ENCODE data around the gene LRTM2.

LRTM2 gene

GRCh38 chr12:1844223-1844622 lies 23.9 kb downstream of the LRTM2 start:
- no peak for DNase-seq

DNA sequence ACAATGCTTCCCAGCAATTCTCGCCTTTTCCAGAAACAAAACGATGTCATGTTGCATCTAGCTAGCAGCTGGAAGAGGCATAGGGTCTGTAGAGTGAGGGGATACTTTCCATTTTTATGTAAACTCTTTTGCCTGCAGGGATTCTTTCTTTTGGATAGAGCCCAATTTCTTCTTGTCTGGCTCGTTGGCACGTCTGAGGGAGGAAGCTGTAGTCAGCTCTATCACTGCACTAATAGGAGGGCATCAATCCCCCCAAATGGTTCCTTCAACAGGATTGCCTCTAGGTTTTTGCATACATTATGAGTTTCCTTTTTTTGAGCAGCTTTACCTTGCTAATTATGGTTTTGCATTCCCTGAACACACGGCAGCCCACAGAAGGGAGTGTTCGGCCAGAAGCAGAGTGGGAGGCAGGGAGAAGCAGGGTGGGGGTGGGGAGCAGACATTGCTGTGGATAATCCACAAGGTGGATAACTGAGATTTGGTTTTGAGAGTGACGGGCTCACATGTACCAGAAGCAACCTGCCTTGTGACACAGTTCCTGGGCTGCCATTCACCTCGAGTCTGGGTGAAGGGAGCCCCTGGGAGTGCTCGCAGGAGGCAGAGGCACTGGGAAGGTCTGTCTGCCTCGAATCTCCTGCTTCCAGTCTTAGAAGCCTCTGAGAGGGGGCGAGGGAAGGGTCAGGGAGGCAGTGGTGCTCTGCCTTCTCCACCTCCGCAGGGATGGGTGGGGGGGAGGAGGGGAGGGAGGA lies 24.5 kb downstream of the LRTM2 start:
- DNase-seq = no peak

GRCh38 chr12:1845427-1845826 lies 25.1 kb downstream of the LRTM2 start:
- DNase-seq = no peak

DNA sequence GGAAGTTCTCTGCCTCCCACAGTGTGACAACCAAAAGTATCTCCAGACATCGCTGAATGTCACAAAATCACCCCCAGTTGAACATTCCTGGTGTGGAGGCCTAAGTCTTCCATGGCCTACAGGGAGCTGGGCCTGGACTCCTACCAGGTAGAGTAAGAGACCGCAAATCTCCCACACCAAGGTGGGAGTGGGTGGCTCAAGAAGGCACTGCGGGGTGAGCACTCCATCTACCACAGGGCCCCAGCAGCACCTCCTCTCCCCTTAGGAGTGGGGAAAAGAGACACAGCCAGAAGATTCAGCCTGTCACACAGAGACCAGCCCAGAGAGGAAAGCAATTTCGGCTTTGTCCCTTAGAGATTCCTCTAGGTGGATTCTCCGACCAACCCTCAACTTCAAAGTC lies 25.5 kb downstream of the LRTM2 start:
- DNase-seq = no peak

DNA sequence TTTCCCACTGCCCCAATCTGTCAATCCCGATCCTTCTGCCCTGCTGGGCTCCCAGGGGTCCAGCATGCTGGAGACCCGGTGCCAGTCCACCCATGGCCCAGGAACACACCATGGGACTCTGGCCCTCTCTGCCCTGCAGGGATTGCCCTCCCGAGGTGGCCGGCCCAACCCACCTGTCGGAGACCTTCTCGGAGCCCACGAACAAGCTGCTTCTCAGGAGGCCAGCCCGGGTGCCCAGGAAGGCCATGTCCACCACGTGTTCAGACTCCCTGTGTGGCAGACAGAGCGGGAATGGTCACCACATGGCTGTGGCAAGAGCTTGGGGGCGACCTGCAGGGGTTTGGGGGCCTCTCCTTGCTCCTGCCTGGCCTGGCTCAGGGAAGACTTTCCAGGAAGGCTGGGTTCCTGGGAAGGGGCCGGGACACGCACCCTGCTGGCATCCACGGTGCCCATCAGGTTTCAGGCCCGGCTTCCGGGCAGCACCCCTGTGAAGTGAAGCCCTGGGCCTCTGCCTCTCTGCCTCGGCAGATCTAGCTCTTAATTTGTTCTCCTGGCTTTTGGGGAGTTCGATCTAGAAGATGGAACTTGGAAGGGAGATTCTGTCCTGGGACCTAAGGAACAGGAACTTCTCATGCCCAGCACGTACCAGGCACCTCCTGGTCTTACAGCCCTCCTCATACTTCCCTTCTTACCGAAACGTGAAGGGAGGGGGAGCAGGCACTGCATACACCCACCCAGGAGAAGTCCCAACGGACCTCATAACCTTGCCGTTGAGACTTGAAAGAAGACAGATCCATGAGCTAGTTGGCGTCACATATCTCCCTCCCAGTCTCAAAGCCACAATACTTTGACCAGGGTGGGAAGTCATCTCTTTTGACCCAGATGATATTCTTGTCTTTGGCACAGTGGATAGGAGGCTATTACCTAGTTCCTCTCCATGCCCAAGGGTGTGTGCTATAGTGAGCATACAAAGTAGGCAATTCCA lies 26.3 kb downstream of the LRTM2 start:
- no peak for DNase-seq

DNA sequence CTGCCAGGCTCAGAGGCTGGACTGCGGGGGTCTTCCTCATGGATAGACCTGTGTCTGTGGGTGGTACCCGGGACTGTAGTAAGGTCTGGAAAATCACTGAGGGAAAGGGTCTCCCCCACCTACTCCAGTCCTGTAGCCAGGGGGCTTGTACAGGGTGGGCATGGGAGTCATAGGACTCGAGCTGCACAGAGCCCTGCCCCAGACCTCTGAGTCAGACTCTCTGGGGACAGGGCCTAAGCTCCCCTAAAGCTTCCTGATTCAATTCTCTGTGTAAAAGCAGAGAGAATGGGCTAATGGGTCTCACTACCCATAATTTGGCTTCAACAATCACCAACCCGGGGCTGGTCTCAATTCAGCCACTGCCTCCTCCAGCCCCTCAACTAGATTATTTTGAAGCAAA lies 27.0 kb downstream of the LRTM2 start:
- DNase-seq = no peak

DNA sequence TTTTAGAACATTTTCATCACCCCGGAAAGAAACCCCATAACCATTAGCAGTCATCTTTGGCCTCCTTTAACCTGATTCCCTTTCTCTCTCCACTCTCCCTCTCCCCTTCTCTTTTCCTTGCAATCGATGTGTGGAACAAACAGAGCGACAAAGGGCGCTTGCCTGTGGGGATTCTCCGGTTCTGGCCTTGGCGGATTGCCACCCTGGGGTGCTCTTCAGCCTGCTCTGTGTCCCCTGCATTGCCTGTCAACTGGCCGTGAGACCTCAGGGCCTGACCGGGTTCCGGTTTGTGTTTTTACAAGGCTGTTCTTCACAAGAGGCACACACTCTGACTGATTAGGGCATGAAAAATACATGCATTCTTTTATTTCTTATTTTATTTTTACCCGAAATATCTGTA lies 27.8 kb downstream of the LRTM2 start:
- no peak for DNase-seq

DNA sequence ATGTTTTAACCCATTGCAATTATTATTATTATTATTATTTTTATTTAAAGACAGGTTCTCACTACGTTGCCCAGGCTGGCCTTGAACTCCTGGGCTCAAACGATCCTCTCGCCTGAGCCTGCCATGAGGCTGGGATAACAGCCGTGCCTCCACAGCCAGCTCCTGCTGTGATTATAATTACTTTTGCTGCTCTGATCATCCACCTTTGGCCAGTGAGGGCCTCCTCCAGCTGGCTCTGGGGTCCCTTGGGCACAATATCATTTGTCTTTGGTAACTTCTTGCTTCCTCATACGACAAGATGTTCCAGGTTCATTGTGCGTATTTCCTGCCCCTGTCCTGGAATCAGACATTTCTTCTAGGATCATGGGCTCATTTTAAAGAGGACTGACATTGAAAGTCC lies 28.4 kb downstream of the LRTM2 start:
- no peak for DNase-seq

- no peak for DNase-seq
These were observed 30.9 kb downstream of the LRTM2 start for GRCh38 chr12:1851151-1851701.

- DNase-seq = no peak
These were observed 31.7 kb downstream of the LRTM2 start for GRCh38 chr12:1852076-1852475.

GRCh38 chr12:1853716-1854115 lies 33.4 kb downstream of the LRTM2 start:
- no peak for DNase-seq

- DNase-seq = no peak
These were observed 34.9 kb downstream of the LRTM2 start for GRCh38 chr12:1855241-1855640.

DNA sequence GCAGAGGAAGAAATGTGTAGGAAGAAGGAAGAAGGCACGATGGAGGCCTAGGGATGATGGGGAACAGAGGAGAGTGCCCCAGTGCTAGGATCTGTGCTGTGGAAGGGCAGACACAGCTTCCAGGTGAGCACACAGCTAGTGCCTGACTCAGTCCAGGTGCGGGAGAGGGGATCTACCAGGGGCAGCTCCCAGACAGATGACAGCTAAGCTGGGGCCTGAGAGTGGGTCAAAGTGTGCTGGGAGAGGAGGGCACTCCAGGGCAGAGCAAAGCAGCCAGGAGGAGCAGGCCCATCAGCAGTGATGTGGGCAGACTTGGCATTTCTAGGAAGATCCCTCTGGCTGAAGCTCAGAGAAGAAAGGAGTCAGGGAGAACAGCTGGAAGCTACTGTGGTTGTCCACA lies 36.7 kb downstream of the LRTM2 start:
- DNase-seq = no peak

GRCh38 chr12:1857821-1858220 lies 37.5 kb downstream of the LRTM2 start:
- no peak for DNase-seq

GRCh38 chr12:1858456-1858855 lies 38.1 kb downstream of the LRTM2 start:
- DNase-seq = no peak

GRCh38 chr12:1859643-1860042 lies 39.3 kb downstream of the LRTM2 start:
- no peak for DNase-seq

DNA sequence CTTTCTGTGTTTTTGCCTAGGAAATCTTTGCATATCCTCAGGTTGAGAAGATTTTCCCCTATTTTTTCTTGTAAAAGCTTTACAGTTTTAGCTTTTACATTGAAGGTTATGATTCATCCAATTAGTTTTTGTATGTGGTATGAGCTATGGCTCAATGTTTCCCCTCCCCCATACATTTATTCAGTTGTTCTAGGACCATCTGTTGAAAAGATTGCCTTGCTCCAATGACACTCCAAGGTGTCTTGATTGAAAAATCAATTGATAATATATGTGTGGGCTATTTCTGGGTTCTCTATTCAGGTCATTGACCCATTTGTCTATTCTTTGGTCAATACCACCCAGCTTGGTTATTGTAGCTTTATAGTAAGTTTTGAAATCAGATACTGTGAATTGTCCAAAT lies 42.6 kb downstream of the LRTM2 start:
- DNase-seq = no peak

- DNase-seq = no peak
These were observed 43.5 kb downstream of the LRTM2 start for GRCh38 chr12:1863823-1864222.

GRCh38 chr12:1864456-1864855 lies 44.1 kb downstream of the LRTM2 start:
- DNase-seq = no peak

GRCh38 chr12:1864867-1865266 lies 44.5 kb downstream of the LRTM2 start:
- DNase-seq = no peak

GRCh38 chr12:1865284-1865866 lies 45.0 kb downstream of the LRTM2 start:
- DNase-seq = no peak

DNA sequence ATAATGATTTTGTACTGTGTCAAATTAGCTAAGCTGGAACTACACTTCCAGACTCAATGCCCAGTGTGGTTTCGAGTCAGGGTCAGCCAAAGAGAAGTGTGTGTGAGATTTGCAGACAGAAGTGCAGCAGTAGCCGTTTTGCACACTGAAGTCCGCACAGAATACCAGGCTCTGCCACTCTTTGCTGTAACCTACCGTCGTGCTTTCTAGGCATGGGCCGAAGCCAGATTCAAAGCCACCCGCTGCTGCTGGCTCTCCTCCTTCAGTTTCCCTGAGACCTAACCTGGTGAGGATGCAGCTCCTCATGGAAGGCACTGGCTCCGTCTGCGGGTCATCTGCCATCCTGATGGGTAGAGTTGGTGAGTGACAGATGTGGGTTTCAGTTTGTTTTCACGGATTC lies 48.8 kb downstream of the LRTM2 start:
- no peak for DNase-seq

DNA sequence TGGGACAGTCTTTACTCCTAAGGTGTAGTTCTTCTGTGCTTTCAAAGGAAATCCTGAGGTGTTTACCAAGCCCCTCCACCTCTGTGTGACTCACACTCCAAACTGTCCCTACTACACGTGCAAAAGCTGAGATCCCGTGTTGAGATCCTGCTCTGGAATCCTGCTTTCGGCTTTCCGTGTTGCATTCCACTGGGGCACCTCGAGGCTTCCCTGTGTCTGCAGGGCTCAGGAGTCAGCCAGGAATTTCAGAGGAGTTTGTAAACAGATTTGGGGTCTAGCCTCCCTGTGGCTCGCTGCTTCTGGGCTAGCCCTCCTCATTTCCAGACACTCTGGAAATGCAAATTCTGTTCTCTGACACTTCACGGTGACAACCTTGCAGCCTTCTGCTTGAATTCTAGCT lies 49.7 kb downstream of the LRTM2 start:
- DNase-seq = no peak

All from activated CD4-positive, CD25-positive, alpha-beta regulatory T cell treated with anti-CD3 and anti-CD28 coated beads, Interleukin-2, amount 50 U/mL, for 72 hours (primary cell).